PC-3 (cell line): ENCODE results near the gene BASP1. TPM values are rescaled to one million over a fixed set of nuclear protein-coding genes. Genes with fewer than 3 reads are reported as not detected.

Source experiments
- ATAC-seq: fragments of 200-7000 bp; cut with Tn5 transposase; 2 replicates; pipeline ENCODE4 v1.9.1; 2020; ENCODE audit warnings: mild to moderate bottlenecking, moderate library complexity
- BruUV-seq: library from RNA; stranded (reverse); fragments of 400-500 nt; replicated peaks from 2 replicates; lab custom pipeline; 2021; lab: Mats Ljungman, UMichigan
- CTCF ChIA-PET: fragments of 300-600 bp; sonication (Branson Sonifier 250); formaldehyde crosslinking; loops from one replicate; lab custom pipeline; 2022; ENCODE audit warnings: antibody characterized with exemption; lab: Charles Lee
- POLR2A ChIA-PET: fragments of 300-600 bp; sonication (Branson Sonifier 250); formaldehyde crosslinking; loops from one replicate; lab custom pipeline; 2022; ENCODE audit warnings: antibody characterized with exemption; ENCODE audit not compliant: unreplicated experiment; lab: Charles Lee
- DNase-seq: peaks from one replicate; pipeline ENCODE4 v3.0.0-alpha.2; 2015
- H2AFZ ChIP-seq: fragments of 300-600 bp; sonication (generic); 2 replicates; pipeline ENCODE4 v1.6.0; 2016; ENCODE audit warnings: antibody characterized with exemption, low read length
- H3F3A ChIP-seq: fragments of 300-600 bp; sonication (generic); one replicate; pipeline ENCODE4 v1.6.0; 2017; ENCODE audit warnings: antibody characterized with exemption, low read length, control low read depth, mild to moderate bottlenecking; ENCODE audit not compliant: unreplicated experiment
- H3K27ac ChIP-seq: fragments of 300-600 bp; sonication (generic); 2 replicates; pipeline ENCODE4 v1.5.1; 2016; ENCODE audit warnings: mild to moderate bottlenecking, low read length
- H3K27me3 ChIP-seq: fragments of 300-600 bp; sonication (generic); 2 replicates; pipeline ENCODE4 v1.6.1; 2016; ENCODE audit warnings: low read length, mixed read lengths
- H3K36me3 ChIP-seq: fragments of 300-600 bp; sonication (generic); 2 replicates; pipeline ENCODE4 v1.6.1; 2016; ENCODE audit warnings: low read depth, mixed run types, low read length, mixed read lengths
- H3K4me1 ChIP-seq: fragments of 300-600 bp; sonication (generic); 2 replicates; pipeline ENCODE4 v1.5.1; 2016; ENCODE audit warnings: low read length; ENCODE audit not compliant: insufficient read depth
- H3K4me2 ChIP-seq: fragments of 300-600 bp; sonication (generic); 2 replicates; pipeline ENCODE4 v1.6.0; 2016; ENCODE audit warnings: low read length
- H3K4me3 ChIP-seq: fragments of 300-600 bp; sonication (generic); 2 replicates; pipeline ENCODE4 v1.5.1; 2016; ENCODE audit warnings: mild to moderate bottlenecking, low read length, mixed read lengths
- H3K79me2 ChIP-seq: fragments of 300-600 bp; sonication (generic); 2 replicates; pipeline ENCODE4 v1.6.1; 2017; ENCODE audit warnings: low read length, mixed read lengths
- H3K9ac ChIP-seq: fragments of 300-600 bp; sonication (generic); 2 replicates; pipeline ENCODE4 v1.6.0; 2016; ENCODE audit warnings: mild to moderate bottlenecking, low read length
- H3K9me2 ChIP-seq: fragments of 300-600 bp; sonication (generic); replicated peaks from 2 replicates; pipeline ENCODE4 v1.6.1; 2016; ENCODE audit warnings: mixed run types, low read length, mixed read lengths
- H3K9me3 ChIP-seq: fragments of 300-600 bp; sonication (generic); 2 replicates; pipeline ENCODE4 v1.6.1; 2016; ENCODE audit warnings: low read length, mixed read lengths
- H4K20me1 ChIP-seq: fragments of 300-600 bp; sonication (generic); 2 replicates; pipeline ENCODE4 v1.6.1; 2016; ENCODE audit warnings: low read length, mixed read lengths
- EZH2 ChIP-seq: fragments of 300-600 bp; sonication (generic); IDR thresholded peaks from one replicate; pipeline ENCODE4 v1.6.1; 2017; ENCODE audit warnings: antibody characterized with exemption, mild to moderate bottlenecking, low read length; ENCODE audit not compliant: unreplicated experiment
- EZH2phosphoT487 ChIP-seq: fragments of 300-600 bp; sonication (generic); IDR thresholded peaks from 2 replicates; pipeline ENCODE4 v1.6.1; 2018; ENCODE audit warnings: mild to moderate bottlenecking, antibody characterized with exemption, low read length, borderline replicate concordance
- intact Hi-C: fragments of 100-400 bp; cut with micrococcal nuclease; formaldehyde crosslinking; loops from 2 replicates; pipeline ENCODE4 v1.9.0; 2023
- total RNA-seq: library from RNA; depleted of rRNA; stranded (reverse); fragments of >200 nt; gene quantifications from 2 replicates; pipeline ENCODE4 v1.2.3, GENCODE V29; 2014
- TF ChIP-seq, protein P1 (sequence below): fragments of 300-600 bp; sonication (generic); conservative IDR thresholded peaks from 2 replicates; pipeline ENCODE4 v1.5.1; 2017; ENCODE audit warnings: antibody characterized with exemption, low read depth, mild to moderate bottlenecking, low read length

BASP1 gene
- total RNA-seq, 1 experiment from 2014 or later = 169 TPM

DNA sequence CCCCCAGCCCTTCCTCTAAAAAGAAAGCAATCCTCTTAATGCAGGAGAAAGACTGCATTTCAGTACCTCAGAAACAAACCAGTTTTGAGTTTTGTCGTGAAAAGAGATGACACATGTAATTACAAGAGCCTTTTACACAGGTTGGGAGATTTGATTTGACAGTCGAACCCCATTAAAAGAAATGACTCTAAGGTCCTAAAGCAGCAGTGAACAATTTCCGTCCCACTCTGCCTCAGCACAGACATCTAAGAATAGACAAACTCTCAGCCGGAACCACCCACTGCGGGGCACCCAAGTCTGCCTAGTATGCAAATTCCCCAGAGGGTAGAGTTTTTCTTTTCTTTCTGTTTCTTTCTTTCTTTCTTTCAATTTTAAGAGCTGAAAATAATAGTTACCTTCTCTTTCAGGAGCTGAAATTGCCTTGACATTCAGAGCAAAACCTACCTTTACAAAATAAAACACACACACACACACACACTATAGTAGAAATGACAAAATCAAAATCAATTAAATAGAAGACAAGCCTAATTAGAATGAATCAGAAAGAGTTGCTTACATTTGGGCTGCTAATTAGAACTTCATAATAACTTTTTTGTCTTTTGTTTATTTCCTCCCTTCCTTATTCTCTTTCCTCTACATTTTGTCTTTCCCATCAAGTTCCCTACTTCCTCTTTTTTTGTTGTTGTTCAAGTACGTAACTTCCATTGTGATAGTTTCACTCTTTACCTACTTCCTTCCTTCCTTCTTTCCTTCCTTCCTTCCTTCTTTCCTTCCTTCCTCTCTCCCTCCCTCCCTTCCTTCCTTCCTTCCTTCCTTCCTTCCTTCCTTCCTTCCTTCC is 65.1 kb downstream of the BASP1 start:
- Histone ChIP-seq H3K9ac (no peak overlapping the region), H3K4me3 (no peak overlapping the region), H3K27me3 (no peaks in the 10 kb centered on the region), H3K27ac (no peak overlapping the region), H3K79me2 (no peaks in the 10 kb centered on the region), H3F3A (peaks cover 7% of the 10 kb centered on the region), H3K9me3 (no peaks in the 10 kb centered on the region), H3K9me2 (no peaks in the 10 kb centered on the region), H2AFZ (no peak overlapping the region), H3K4me1 (no peaks in the 10 kb centered on the region), H4K20me1 (no peaks in the 10 kb centered on the region), H3K36me3 (peaks cover 14% of the 10 kb centered on the region; the same call in 1 of the 2 replicates), H3K4me2 (no peak overlapping the region)
- POLR2A ChIA-PET = no interaction called here
- CTCF ChIA-PET = interaction anchor here (0.7 kb wide), 1 partner anchor 30 kb away, joined by 7 read pairs; no protein-coding TSS in a partner anchor
- intact Hi-C loops = no loop called here
- BruUV-seq = no TSS peak
- TF ChIP-seq EZH2 = no peak
- TF ChIP-seq, protein P1, sequence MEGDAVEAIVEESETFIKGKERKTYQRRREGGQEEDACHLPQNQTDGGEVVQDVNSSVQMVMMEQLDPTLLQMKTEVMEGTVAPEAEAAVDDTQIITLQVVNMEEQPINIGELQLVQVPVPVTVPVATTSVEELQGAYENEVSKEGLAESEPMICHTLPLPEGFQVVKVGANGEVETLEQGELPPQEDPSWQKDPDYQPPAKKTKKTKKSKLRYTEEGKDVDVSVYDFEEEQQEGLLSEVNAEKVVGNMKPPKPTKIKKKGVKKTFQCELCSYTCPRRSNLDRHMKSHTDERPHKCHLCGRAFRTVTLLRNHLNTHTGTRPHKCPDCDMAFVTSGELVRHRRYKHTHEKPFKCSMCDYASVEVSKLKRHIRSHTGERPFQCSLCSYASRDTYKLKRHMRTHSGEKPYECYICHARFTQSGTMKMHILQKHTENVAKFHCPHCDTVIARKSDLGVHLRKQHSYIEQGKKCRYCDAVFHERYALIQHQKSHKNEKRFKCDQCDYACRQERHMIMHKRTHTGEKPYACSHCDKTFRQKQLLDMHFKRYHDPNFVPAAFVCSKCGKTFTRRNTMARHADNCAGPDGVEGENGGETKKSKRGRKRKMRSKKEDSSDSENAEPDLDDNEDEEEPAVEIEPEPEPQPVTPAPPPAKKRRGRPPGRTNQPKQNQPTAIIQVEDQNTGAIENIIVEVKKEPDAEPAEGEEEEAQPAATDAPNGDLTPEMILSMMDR = no peak
- no peak for TF ChIP-seq EZH2phosphoT487
- no peak for DNase-seq
- no peak for ATAC-seq

DNA sequence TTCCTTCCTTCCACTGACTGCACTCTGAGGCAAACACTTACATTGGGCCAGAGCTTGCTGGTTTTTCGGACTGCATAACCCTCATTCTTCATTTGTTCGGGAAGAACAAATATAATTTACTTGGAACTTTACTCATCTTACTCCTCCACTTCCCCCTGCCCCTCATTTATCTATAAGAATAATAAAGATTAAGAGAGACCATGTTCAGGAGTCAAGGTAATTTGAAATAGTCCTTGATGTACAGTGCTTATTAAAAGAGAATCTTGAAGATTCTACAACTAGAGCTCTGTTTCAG is 65.6 kb downstream of the BASP1 start:
- no peak for ATAC-seq
- H3K9ac ChIP-seq = no peak overlapping the region
- BruUV-seq = no TSS peak
- H3K79me2 ChIP-seq = no peaks in the 10 kb centered on the region
- no peaks in the 10 kb centered on the region for H4K20me1 ChIP-seq
- no peaks in the 10 kb centered on the region for H3K9me2 ChIP-seq
- no peak overlapping the region for H3K4me2 ChIP-seq
- no peak for TF ChIP-seq EZH2phosphoT487
- TF ChIP-seq EZH2 = no peak
- TF ChIP-seq, protein P1 = no peak
- H2AFZ ChIP-seq = no peak overlapping the region
- no peaks in the 10 kb centered on the region for H3K4me1 ChIP-seq
- H3K27ac ChIP-seq = no peak overlapping the region
- no peak for DNase-seq
- peaks cover 9% of the 10 kb centered on the region; the same call in 1 of the 2 replicates for H3K36me3 ChIP-seq
- no peaks in the 10 kb centered on the region for H3K27me3 ChIP-seq
- no peaks in the 10 kb centered on the region for H3K9me3 ChIP-seq
- H3K4me3 ChIP-seq = no peak overlapping the region
- ChIA-PET POLR2A (no interaction called here), CTCF (interaction anchor here (0.7 kb wide), 1 partner anchor 31 kb away, joined by 7 read pairs; no protein-coding TSS in a partner anchor)
- intact Hi-C loops = no loop called here
- peaks cover 7% of the 10 kb centered on the region for H3F3A ChIP-seq
